MM.1S (cell line): Measurements from ENCODE around the gene LAMA3.

Experiments
- DNase-seq: peaks from one replicate; pipeline ENCODE4 v3.0.0-alpha.2; 2015
- H2AFZ ChIP-seq: fragments of 300-600 bp; sonication (generic); 2 replicates; pipeline ENCODE4 v1.6.0; 2016; ENCODE audit warnings: antibody characterized with exemption, low read length
- H3F3A ChIP-seq: fragments of 300-600 bp; sonication (generic); 2 replicates; pipeline ENCODE4 v1.6.1; 2016; ENCODE audit warnings: mild to moderate bottlenecking, antibody characterized with exemption, low read length, moderate library complexity, mixed read lengths; ENCODE audit not compliant: insufficient read depth
- H3K27ac ChIP-seq: fragments of 300-600 bp; sonication (generic); 2 replicates; pipeline ENCODE4 v1.5.1; 2016; ENCODE audit warnings: mild to moderate bottlenecking, low read length
- H3K27me3 ChIP-seq: fragments of 300-600 bp; sonication (generic); replicated peaks from 2 replicates; pipeline ENCODE4 v1.6.0; 2016; ENCODE audit warnings: low read length; ENCODE audit not compliant: insufficient read depth
- H3K36me3 ChIP-seq: fragments of 300-600 bp; sonication (generic); replicated peaks from 2 replicates; pipeline ENCODE4 v1.6.1; 2016; ENCODE audit warnings: mild to moderate bottlenecking, low read length, mixed read lengths; ENCODE audit not compliant: insufficient read depth
- H3K4me1 ChIP-seq: fragments of 300-600 bp; sonication (generic); 2 replicates; pipeline ENCODE4 v1.6.1; 2016; ENCODE audit warnings: low read length, mixed read lengths
- H3K4me2 ChIP-seq: fragments of 300-600 bp; sonication (generic); 2 replicates; pipeline ENCODE4 v1.6.0; 2016; ENCODE audit warnings: low read depth, low read length
- H3K4me3 ChIP-seq: fragments of 300-600 bp; sonication (generic); 2 replicates; pipeline ENCODE4 v1.5.1; 2016; ENCODE audit warnings: low read length, mixed read lengths
- H3K79me2 ChIP-seq: fragments of 300-600 bp; sonication (generic); 2 replicates; pipeline ENCODE4 v1.6.1; 2016; ENCODE audit warnings: mixed run types, low read length, mixed read lengths
- H3K9ac ChIP-seq: fragments of 300-600 bp; sonication (generic); 2 replicates; pipeline ENCODE4 v1.6.1; 2016; ENCODE audit warnings: low read length, mixed read lengths
- H3K9me2 ChIP-seq: fragments of 300-600 bp; sonication (generic); replicated peaks from 2 replicates; pipeline ENCODE4 v1.6.1; 2016; ENCODE audit warnings: mild to moderate bottlenecking, low read length, mixed read lengths; ENCODE audit not compliant: insufficient read depth
- H3K9me3 ChIP-seq: fragments of 300-600 bp; sonication (generic); replicated peaks from 2 replicates; pipeline ENCODE4 v1.6.1; 2016; ENCODE audit warnings: mild to moderate bottlenecking, low read length, mixed read lengths; ENCODE audit not compliant: insufficient read depth
- H4K20me1 ChIP-seq: fragments of 300-600 bp; sonication (generic); 2 replicates; pipeline ENCODE4 v1.6.1; 2016; ENCODE audit warnings: mild to moderate bottlenecking, low read length, moderate library complexity, mixed read lengths; ENCODE audit not compliant: insufficient read depth
- EZH2 ChIP-seq: fragments of 300-600 bp; sonication (generic); optimal IDR thresholded peaks from 2 replicates; pipeline ENCODE3; 2017; ENCODE audit warnings: low read depth, mild to moderate bottlenecking, antibody characterized with exemption, low read length, mixed read lengths
- EZH2phosphoT487 ChIP-seq: fragments of 300-600 bp; sonication (generic); IDR thresholded peaks from 2 replicates; pipeline ENCODE4 v1.6.1; 2018; ENCODE audit warnings: antibody characterized with exemption, low read length
- TF ChIP-seq, protein P1 (sequence below): fragments of 300-600 bp; sonication (generic); IDR thresholded peaks from 2 replicates; pipeline ENCODE4 v1.5.1; 2016; ENCODE audit warnings: antibody characterized with exemption, low read length, mixed read lengths

LAMA3 gene

DNA sequence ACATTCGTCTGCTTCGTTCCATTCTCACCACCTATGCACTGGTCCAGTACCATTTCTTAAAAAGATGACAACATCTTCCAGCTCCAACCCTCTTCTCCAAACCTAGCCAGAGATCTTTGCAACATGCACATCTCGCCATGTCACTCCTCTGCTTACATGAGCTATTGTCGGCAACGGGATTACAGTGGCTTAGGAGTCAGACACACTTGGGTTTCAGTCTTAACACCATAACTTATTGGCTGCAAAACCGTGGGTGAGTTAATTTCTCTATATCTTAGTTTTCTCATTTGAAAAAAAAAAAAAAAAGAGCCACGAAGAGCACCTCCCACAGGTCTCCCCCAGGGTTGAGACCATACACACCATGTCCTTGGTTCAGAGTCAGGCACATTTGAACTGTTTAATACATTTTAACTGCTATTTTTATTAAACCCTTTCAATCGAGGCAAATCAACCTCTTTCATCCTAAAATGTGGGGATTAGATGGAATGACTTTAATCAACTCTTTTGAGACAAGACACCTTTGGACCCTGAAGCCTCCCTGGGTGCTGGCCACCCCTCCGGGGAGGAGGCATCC lies 27.4 kb upstream of the LAMA3 start:
- Histone ChIP-seq H3K36me3 (no peaks in the 10 kb centered on the region), H3K79me2 (no peaks in the 10 kb centered on the region), H3K9ac (no peak overlapping the region), H3K9me3 (no peaks in the 10 kb centered on the region), H2AFZ (no peak overlapping the region), H3K4me3 (no peak overlapping the region; the same call in 1 of the 2 replicates), H3K27ac (no peak overlapping the region), H4K20me1 (no peaks in the 10 kb centered on the region), H3K27me3 (peaks cover 4% of the 10 kb centered on the region; the same call in 1 of the 2 replicates), H3F3A (no peaks in the 10 kb centered on the region), H3K9me2 (no peaks in the 10 kb centered on the region), H3K4me2 (peak overlapping the region; percentile 52; the same call in 1 of the 2 replicates), H3K4me1 (0 out of 2 replicates have a peak, but pooled peaks cover 3% of the 10 kb centered on the region)
- DNase-seq = no peak
- TF ChIP-seq, protein P1, sequence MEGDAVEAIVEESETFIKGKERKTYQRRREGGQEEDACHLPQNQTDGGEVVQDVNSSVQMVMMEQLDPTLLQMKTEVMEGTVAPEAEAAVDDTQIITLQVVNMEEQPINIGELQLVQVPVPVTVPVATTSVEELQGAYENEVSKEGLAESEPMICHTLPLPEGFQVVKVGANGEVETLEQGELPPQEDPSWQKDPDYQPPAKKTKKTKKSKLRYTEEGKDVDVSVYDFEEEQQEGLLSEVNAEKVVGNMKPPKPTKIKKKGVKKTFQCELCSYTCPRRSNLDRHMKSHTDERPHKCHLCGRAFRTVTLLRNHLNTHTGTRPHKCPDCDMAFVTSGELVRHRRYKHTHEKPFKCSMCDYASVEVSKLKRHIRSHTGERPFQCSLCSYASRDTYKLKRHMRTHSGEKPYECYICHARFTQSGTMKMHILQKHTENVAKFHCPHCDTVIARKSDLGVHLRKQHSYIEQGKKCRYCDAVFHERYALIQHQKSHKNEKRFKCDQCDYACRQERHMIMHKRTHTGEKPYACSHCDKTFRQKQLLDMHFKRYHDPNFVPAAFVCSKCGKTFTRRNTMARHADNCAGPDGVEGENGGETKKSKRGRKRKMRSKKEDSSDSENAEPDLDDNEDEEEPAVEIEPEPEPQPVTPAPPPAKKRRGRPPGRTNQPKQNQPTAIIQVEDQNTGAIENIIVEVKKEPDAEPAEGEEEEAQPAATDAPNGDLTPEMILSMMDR = no peak
- TF ChIP-seq EZH2 (no peak), EZH2phosphoT487 (no peak)

GRCh38 chr18:23662309-23663263 lies 26.7 kb upstream of the LAMA3 start, which contains the start of gene ANKRD29:
TSS of gene ANKRD29 (minus strand) at chr18:23662911. CDS start at chr18:23662730, 181 bp downstream.
- Histone ChIP-seq H3K4me3 (peak within 1 kb of the TSS; percentile 26; the same call in 1 of the 2 replicates), H3K9me3 (no peaks in the 10 kb centered on the region), H3K9ac (no peak within 1 kb of the TSS), H3K36me3 (no peaks in the 10 kb centered on the region), H3K4me1 (0 out of 2 replicates have a peak, but pooled peaks cover 3% of the 10 kb centered on the region), H4K20me1 (no peaks in the 10 kb centered on the region), H2AFZ (no peak within 1 kb of the TSS), H3K27me3 (peaks cover 4% of the 10 kb centered on the region; the same call in 1 of the 2 replicates), H3K27ac (no peak within 1 kb of the TSS), H3F3A (no peaks in the 10 kb centered on the region), H3K9me2 (no peaks in the 10 kb centered on the region), H3K4me2 (peak within 1 kb of the TSS; percentile 52), H3K79me2 (no peaks in the 10 kb centered on the region)
- TF ChIP-seq EZH2 = no peak
- no peak for TF ChIP-seq EZH2phosphoT487
- TF ChIP-seq, protein P1 = no peak
- peak; percentile 23 for DNase-seq

DNA sequence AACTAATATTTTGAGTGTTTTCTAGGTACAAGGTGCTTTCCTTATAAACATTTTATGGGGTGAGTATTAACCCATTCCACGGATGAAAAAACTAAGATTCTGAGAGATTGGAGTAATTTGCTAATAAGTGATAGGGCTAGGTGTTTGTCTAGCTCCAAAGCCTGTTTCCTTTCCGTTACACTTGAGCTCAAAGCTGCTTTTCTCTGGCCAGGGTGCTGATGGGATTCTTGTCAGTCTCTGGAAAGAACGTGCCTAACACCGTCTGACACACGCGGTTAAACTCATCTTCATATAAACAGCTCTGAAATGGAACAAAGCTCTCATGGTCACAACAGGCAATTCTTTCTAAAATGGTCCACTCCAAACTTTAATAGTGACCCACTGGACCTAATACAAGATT lies 24.6 kb upstream of the LAMA3 start:
- no peak for DNase-seq

More for the DNA sequence above, 24.6 kb upstream of the LAMA3 start:
- Histone ChIP-seq H3K36me3 (no peaks in the 10 kb centered on the region), H3K9me2 (no peaks in the 10 kb centered on the region), H3K4me1 (0 out of 2 replicates have a peak, but pooled peaks cover 3% of the 10 kb centered on the region), H3K9ac (no peak overlapping the region), H3K27me3 (peaks cover 4% of the 10 kb centered on the region; the same call in 1 of the 2 replicates), H3K79me2 (no peaks in the 10 kb centered on the region), H3K4me3 (no peak overlapping the region), H3K4me2 (no peak overlapping the region), H4K20me1 (no peaks in the 10 kb centered on the region), H3F3A (no peaks in the 10 kb centered on the region), H3K27ac (no peak overlapping the region), H3K9me3 (no peaks in the 10 kb centered on the region), H2AFZ (no peak overlapping the region)
- TF ChIP-seq, protein P1 = no peak
- TF ChIP-seq EZH2phosphoT487 (no peak), EZH2 (no peak)
